Glomerular visceral epithelial cell (primary cell): ENCODE measurements around the gene ATRNL1.
"Not testable (repeated sequence)": the region's sequence is repeated elsewhere in the genome, so short reads cannot be mapped to it uniquely, and the experiment has no call there.

Experiments
- DNase-seq: peaks from one replicate; pipeline ENCODE4 v3.0.0-alpha.2; 2016; ENCODE audit errors: extremely low spot score

The ATRNL1 gene

DNA sequence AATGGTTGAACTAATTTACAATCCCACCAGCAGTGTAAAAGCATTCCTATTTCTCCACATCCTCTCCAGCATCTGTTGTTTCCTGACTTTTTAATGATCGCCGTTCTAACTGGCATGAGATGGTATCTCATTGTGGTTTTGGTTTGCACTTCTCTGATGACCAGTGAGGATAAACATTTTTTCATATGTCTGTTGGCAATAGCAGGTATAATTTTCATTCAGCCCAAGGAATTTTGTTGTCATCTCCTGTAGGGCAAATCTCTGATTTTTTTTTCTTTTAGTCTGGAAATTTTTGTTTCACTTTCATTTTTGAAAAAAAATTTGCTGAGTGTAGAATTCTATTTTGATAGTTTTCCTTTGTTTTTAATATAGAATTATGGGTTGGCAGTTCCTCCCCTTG lies 114.1 kb downstream of the ATRNL1 start:
- DNase-seq: not testable (repeated sequence)

DNA sequence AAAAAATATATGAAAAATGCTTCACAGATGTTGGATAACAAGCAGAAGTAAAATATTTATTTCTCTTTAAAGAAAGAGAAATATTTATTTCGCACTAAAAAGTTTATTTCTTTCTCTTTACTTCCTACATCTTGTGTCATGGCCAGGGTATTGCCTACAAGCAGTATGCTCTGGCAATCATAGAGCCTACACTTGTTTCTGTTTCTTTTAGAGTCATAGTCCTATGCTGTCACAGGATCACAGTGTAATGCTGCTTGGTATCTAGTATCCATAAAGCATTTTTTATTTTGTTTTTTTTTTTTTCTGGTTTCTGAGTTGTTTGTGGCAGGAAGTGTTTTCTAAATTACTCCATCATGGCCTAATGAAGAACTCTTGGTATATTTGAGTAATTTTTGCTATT lies 116.0 kb downstream of the ATRNL1 start:
- no peak for DNase-seq

DNA sequence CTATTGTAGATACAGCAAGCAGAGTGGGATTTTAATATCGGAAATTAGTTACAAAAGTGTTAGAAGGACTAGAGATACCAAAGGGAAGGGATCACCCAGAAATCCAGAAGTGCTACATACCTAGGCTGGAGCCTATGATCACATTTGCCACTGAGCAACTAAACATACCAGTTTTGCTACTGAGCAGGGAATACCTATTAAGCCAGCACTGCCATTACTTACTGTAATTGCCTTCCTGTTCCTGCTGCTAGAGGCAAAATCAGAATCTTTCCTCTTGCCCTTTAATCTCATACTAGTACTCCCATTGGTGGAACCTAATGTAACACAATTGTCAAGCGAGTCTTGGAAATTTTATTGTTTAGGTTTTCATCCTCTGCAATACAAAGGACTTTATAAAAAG lies 121.7 kb downstream of the ATRNL1 start:
- no peak for DNase-seq

DNA sequence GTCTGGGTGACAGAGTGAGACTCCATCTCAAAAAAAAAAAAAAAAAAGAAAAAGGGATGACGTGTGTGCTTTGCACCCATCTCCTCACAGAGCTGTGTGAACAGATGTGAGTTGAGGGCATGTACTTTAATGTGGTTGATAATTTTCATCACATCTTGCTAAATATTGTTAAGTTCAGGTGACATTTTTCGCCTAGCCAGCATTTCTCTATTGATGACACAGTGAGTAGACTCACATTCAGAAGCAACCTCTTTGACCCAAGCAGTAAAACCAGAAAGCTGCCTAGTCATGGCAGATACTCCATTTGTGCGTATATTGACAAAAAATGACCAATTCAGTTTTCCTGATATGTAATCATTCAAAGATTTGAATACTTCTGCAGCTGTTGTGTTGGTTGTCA lies 126.0 kb downstream of the ATRNL1 start:
- no peak for DNase-seq

DNA sequence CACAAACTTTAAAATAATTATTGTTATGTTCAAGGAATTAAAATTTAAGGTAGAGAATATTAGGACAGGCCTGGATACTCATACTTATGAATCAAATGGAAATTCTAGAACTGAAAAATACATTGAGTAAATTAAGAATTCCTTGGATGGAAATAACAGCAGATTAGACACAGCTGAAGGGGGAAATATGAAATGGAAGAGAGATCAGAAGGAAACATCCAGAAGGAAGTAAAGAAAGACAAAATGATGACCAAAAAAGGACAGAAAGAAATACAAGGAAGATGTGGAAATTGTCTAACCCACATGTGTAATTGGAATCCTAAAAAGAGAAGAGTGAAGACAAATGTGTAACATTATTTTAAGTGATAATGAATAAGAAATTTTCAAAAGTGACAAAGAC lies 128.9 kb downstream of the ATRNL1 start:
- DNase-seq: no peak

DNA sequence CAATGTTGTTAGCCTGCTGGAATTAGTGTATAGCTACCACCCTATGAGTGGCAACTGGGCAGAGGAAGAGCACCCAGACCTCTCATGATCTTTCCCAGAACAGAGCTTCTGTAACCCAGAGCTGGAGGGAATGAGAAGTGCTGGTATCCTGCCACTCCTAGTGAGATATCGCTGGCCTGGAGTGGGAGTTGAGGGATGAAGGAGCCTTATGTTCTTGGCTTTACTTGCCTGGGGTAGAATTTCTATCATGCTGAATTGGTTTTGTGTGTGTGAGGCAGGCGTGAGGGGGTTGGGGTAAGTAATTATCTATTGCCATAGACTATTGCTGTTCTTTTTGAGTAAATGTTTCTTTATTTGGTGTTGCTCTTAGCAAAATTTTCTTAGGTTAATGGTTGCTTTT lies 146.6 kb downstream of the ATRNL1 start:
- DNase-seq: no peak

- no peak for DNase-seq
These were observed 157.6 kb downstream of the ATRNL1 start for GRCh38 chr10:115250784-115251183.

DNA sequence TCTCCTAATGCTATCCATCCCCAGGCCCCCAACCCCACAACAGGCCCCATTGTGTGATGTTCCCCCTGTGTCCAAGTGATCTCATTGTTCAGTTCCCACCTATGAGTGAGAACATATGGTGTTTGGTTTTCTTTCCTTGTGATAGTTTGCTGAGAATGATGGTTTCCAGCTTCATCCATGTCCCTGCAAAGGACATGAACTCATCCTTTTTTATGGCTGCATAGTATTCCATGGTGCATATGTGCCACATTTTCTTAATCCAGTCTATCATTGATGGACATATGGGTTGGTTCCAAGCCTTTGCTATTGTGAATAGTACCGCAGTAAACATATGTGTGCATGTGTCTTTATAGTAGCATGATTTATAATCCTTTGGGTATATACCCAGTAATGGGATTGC lies 160.6 kb downstream of the ATRNL1 start:
- not testable (repeated sequence) for DNase-seq

DNA sequence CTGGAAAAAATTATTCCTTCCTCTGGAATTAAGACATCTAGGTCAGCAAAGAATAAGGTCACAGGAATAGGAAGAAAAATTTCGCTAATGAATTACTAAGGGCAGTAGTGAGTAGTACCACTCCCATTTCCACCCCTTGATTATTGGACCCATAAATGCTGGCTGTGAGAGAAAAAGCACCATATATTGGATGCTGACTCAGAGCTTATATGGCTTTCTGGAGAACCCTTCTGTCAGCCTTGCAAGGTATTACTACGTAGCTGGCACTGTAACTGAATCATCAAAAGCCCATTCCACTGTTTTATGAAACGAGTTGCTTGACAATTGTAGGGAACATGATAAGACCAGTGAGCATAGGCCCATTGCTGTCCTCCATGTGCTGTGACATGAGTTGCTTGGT lies 179.3 kb downstream of the ATRNL1 start:
- DNase-seq: no peak

- no peak for DNase-seq
These were observed 185.1 kb downstream of the ATRNL1 start for GRCh38 chr10:115278294-115278693.

GRCh38 chr10:115295213-115295805 lies 202.1 kb downstream of the ATRNL1 start:
- no peak for DNase-seq

DNA sequence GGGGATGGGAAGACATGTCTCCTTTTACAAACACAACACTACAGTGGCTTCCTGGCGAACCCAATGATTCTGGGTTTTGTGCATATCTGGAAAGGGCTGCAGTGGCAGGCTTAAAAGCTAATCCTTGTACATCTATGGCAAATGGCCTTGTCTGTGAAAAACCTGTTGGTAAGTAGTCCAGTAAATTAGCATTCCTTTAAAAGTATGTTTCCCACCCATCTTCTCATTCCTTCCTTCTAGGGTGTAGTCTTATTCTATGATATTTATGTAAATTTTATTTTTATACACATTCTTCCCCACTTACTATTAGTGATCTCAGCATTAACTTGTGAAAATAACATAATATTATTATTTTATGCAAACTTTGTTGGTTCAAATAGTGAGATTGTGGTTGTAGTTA lies 206.9 kb downstream of the ATRNL1 start:
- DNase-seq: no peak

- DNase-seq: not testable (repeated sequence)
These were observed 226.5 kb downstream of the ATRNL1 start for GRCh38 chr10:115319669-115320068.

GRCh38 chr10:115321360-115321759 lies 228.2 kb downstream of the ATRNL1 start:
- no peak for DNase-seq

GRCh38 chr10:115328331-115328730 lies 235.2 kb downstream of the ATRNL1 start:
- no peak for DNase-seq

GRCh38 chr10:115335366-115335765 lies 242.2 kb downstream of the ATRNL1 start:
- DNase-seq: no peak

- DNase-seq: peak; percentile 75
These were observed 262.1 kb downstream of the ATRNL1 start for GRCh38 chr10:115355162-115355760.

DNA sequence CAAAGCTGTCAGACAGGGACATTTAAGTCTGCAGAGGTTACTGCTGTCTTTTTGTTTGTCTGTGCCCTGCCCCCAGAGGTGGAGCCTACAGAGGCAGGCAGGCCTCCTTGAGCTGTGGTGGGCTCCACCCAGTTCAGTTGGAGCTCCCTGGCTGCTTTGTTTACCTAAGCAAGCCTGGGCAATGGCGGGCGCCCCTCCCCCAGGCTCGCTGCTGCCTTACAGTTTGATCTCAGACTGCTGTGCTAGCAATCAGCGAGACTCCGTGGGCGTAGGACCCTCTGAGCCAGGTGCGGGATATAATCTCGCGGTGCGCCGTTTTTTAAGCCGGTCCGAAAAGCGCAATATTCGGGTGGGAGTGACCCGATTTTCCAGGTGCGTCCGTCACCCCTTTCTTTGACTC lies 274.8 kb downstream of the ATRNL1 start:
- not testable (repeated sequence) for DNase-seq

- no peak for DNase-seq
These were observed 285.9 kb downstream of the ATRNL1 start for GRCh38 chr10:115379064-115379463.

GRCh38 chr10:115384665-115385064 lies 291.5 kb downstream of the ATRNL1 start:
- no peak for DNase-seq

DNA sequence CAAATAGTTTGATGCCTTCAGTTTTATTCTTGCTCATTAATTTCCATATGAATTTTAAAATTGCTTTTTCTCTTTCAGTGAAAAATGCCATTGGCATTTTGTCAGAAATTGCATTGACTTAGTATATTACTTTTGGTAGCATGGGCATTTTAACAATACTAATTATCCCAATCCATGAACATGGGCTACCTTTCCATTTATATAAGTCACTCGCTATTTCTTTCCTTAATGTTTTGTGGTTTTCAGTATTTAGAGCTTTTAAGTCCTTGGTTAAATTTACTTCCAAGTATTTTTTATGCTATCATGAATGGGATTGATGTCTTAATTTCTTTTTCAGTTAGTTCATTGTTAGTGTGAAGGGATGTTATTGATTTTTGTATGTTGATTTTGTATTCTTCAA lies 297.4 kb downstream of the ATRNL1 start:
- no peak for DNase-seq

- no peak for DNase-seq
These were observed 304.9 kb downstream of the ATRNL1 start for GRCh38 chr10:115398026-115398425.

DNA sequence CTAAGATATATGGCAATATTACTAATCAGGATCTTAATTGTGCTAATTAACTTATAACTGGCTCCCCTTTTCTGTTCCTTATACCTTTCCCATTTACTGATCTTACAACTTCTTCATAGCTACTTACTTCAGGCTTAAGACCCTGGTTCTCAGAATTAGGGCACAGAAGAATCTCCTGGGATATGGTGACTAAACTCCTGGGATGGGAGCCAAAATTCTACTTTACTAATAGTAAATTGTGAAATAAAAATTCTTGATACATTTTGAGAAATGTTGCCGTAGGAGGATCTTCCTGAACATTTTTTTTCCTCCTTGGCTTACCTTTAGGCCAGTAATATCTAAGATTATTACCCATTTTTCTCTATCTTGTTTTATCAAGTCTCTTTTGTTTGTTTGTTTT lies 309.5 kb downstream of the ATRNL1 start:
- DNase-seq: peak; percentile 38

GRCh38 chr10:115405838-115406237 lies 312.7 kb downstream of the ATRNL1 start:
- not testable (repeated sequence) for DNase-seq
